ENCODE results near the gene ZNF644. TPM values are rescaled to one million over a fixed set of nuclear protein-coding genes. Genes with fewer than 3 reads are reported as not detected.

ZNF644 gene
- polyA plus RNA-seq, 3 donors: 7.0 to 22.2 (median 17.6) TPM

DNA sequence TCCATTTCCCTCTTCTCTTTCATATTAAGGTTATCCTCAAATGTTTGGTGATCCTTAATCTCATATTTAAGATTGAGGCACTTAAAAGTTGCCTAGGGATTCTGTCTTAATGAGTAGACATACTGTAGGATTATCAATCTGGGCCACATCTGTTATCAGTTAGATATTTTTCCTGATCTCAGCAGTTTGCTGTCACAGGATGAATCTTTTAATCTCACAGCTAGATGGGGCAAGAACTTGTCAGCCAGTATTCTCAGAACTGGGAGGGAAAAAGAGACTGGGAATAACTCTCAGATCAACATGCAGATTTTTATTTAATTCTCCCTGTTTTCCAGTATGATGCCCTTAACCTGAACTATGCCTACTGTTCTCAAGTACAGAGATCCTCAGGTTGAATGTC lies 14.0 kb downstream of the ZNF644 start:
- no peaks in the 10 kb centered on the region for H3K27me3 Mint-ChIP-seq (ENCODE audit: low read depth in 3 of 3)
- peaks cover 0 to 6% (median 0%) of the 10 kb centered on the region in 7 donors for H3K9me3 Mint-ChIP-seq
- TF ChIP-seq, protein P1, sequence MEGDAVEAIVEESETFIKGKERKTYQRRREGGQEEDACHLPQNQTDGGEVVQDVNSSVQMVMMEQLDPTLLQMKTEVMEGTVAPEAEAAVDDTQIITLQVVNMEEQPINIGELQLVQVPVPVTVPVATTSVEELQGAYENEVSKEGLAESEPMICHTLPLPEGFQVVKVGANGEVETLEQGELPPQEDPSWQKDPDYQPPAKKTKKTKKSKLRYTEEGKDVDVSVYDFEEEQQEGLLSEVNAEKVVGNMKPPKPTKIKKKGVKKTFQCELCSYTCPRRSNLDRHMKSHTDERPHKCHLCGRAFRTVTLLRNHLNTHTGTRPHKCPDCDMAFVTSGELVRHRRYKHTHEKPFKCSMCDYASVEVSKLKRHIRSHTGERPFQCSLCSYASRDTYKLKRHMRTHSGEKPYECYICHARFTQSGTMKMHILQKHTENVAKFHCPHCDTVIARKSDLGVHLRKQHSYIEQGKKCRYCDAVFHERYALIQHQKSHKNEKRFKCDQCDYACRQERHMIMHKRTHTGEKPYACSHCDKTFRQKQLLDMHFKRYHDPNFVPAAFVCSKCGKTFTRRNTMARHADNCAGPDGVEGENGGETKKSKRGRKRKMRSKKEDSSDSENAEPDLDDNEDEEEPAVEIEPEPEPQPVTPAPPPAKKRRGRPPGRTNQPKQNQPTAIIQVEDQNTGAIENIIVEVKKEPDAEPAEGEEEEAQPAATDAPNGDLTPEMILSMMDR (IDR thresholded peaks at IDR 0.05): no peak
- no peak overlapping the region for H3K4me3 Mint-ChIP-seq
- Histone ChIP-seq H3K4me2 (replicated peaks; ENCODE audit: extremely low read depth, low read length, poor library complexity, severe bottlenecking) (no peak overlapping the region), H4K20me1 (ENCODE audit: insufficient read depth, low read length) (peaks cover 95% of the 10 kb centered on the region), H3K4me1 (ENCODE audit: control insufficient read depth in 1 of 2, insufficient read depth in 2 of 2, low read length in 2 of 2) (peaks cover 0 to 7% of the 10 kb centered on the region in 2 donors), H2AFZ (ENCODE audit: insufficient read depth, low read depth, low read length, poor library complexity, severe bottlenecking) (no peak overlapping the region), H3K27me3 (ENCODE audit: control insufficient read depth in 2 of 2, insufficient read depth in 2 of 2, low read length in 2 of 2) (no peaks in the 10 kb centered on the region), H3K9ac (ENCODE audit: insufficient read depth, low read length, poor library complexity, severe bottlenecking) (no peak overlapping the region), H3K4me3 (replicated peaks in 1 of 3; ENCODE audit: low read depth in 2 of 3, low read length in 3 of 3) (no peak overlapping the region), H3K27ac (ENCODE audit: low read depth in 1 of 2, low read length in 2 of 2) (no peak overlapping the region), H3K36me3 (replicated peaks in 1 of 2; ENCODE audit: control insufficient read depth in 1 of 2, insufficient read depth in 2 of 2, low read length in 2 of 2) (peaks cover 0 to 5% of the 10 kb centered on the region in 2 donors), H3K79me2 (ENCODE audit: insufficient read depth, low read length) (peaks cover 96% of the 10 kb centered on the region), H3K9me3 (replicated peaks in 1 of 2; ENCODE audit: control insufficient read depth in 1 of 2, insufficient read depth in 1 of 2, low read length in 2 of 2) (no peaks in the 10 kb centered on the region)
- peaks cover 2 to 28% of the 10 kb centered on the region in 2 donors for H3K36me3 Mint-ChIP-seq
- intact Hi-C loops (cut with micrococcal nuclease): no loop called here
- H3K4me1 Mint-ChIP-seq: peaks cover 24% of the 10 kb centered on the region
- no peak for DNase-seq
- no peak overlapping the region for H3K27ac Mint-ChIP-seq

DNA sequence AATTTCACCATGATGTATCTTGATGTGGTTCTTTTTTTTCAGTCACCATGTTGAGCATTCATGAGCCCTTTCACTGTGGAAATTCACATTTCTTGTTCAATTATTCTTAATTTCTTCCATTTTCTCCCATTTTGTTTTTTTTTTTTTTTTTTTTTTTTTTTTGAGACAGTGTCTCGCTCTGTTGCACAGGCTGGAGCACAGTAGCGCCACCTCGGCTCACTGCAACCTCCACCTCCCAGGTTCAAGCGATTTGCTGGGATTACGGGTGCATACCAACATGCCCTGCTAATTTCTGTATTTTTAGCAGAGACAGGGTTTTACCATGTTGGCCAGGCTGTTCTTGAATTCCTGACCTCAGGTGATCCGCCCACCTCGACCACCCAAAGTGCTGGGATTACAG lies 14.7 kb downstream of the ZNF644 start:
- Histone ChIP-seq H3K36me3 (replicated peaks in 1 of 2; ENCODE audit: control insufficient read depth in 1 of 2, insufficient read depth in 2 of 2, low read length in 2 of 2) (peaks cover 0 to 3% of the 10 kb centered on the region in 2 donors), H3K4me3 (replicated peaks in 1 of 3; ENCODE audit: low read depth in 2 of 3, low read length in 3 of 3) (no peak overlapping the region), H2AFZ (ENCODE audit: insufficient read depth, low read depth, low read length, poor library complexity, severe bottlenecking) (no peak overlapping the region), H3K9ac (ENCODE audit: insufficient read depth, low read length, poor library complexity, severe bottlenecking) (no peak overlapping the region), H3K79me2 (ENCODE audit: insufficient read depth, low read length) (peaks cover 89% of the 10 kb centered on the region), H3K27ac (ENCODE audit: low read depth in 1 of 2, low read length in 2 of 2) (no peak overlapping the region), H3K27me3 (ENCODE audit: control insufficient read depth in 2 of 2, insufficient read depth in 2 of 2, low read length in 2 of 2) (no peaks in the 10 kb centered on the region), H3K4me2 (replicated peaks; ENCODE audit: extremely low read depth, low read length, poor library complexity, severe bottlenecking) (no peak overlapping the region), H4K20me1 (ENCODE audit: insufficient read depth, low read length) (peaks cover 88% of the 10 kb centered on the region), H3K9me3 (replicated peaks in 1 of 2; ENCODE audit: control insufficient read depth in 1 of 2, insufficient read depth in 1 of 2, low read length in 2 of 2) (no peaks in the 10 kb centered on the region), H3K4me1 (ENCODE audit: control insufficient read depth in 1 of 2, insufficient read depth in 2 of 2, low read length in 2 of 2) (peaks cover 0 to 6% of the 10 kb centered on the region in 2 donors)
- peaks cover 17% of the 10 kb centered on the region for H3K4me1 Mint-ChIP-seq
- peaks cover 2 to 32% of the 10 kb centered on the region in 2 donors for H3K36me3 Mint-ChIP-seq
- TF ChIP-seq, protein P1 (IDR thresholded peaks at IDR 0.05): no peak
- no peak for DNase-seq
- no peak overlapping the region for H3K27ac Mint-ChIP-seq
- peaks cover 0 to 6% (median 5%) of the 10 kb centered on the region in 7 donors for H3K9me3 Mint-ChIP-seq
- WGBS (ENCODE audit: insufficient coverage): 98% methylated on average over 7 of the region's 7 CpGs
- H3K4me3 Mint-ChIP-seq: no peak overlapping the region
- intact Hi-C loops (cut with micrococcal nuclease): no loop called here
- no peaks in the 10 kb centered on the region for H3K27me3 Mint-ChIP-seq (ENCODE audit: low read depth in 3 of 3)

All from CD14-positive monocyte (primary cell).